ENCODE measurements around the gene ALAS2.

GRCh38 chrX:54994099-54994498, 36.7 kb downstream of the ALAS2 start, which contains the start of gene PFKFB1:
- TF ChIP-seq CREB1 (IDR thresholded peaks at IDR 0.05; ENCODE audit: low read depth) (no peak), RAD21 (IDR thresholded peaks at IDR 0.05; ENCODE audit: low read depth) (no peak), EP300 (IDR thresholded peaks at IDR 0.05; ENCODE audit: borderline replicate concordance) (no peak), REST (IDR thresholded peaks at IDR 0.05; ENCODE audit: low read depth) (no peak), USF1 (IDR thresholded peaks at IDR 0.05) (no peak), TAF1 (IDR thresholded peaks at IDR 0.05; ENCODE audit: low read depth) (no peak)
